Measurements from ENCODE around the gene TRIOBP.

Gene TRIOBP

GRCh38 chr22:37753746-37754145 lies 56.9 kb downstream of the TRIOBP start:
- H3K27ac ChIP-seq: no peak overlapping the region
- DNase-seq (ENCODE audit: low read depth, low spot score): no peak
- H3K9ac ChIP-seq (ENCODE audit: insufficient read length): no peak overlapping the region
- TF ChIP-seq EZH2 (IDR thresholded peaks at IDR 0.05): no peak
- H3K4me3 ChIP-seq: no peak overlapping the region
- H3K36me3 ChIP-seq (ENCODE audit: insufficient read depth, low read length): peaks cover 8% of the 10 kb centered on the region; the same call in 1 of the 2 replicates
- no peaks in the 10 kb centered on the region for H3K9me3 ChIP-seq (ENCODE audit: low read depth, low read length)

- peaks cover 16% of the 10 kb centered on the region; the same call in 1 of the 2 replicates for H3K36me3 ChIP-seq (ENCODE audit: insufficient read depth, low read length)
- no peak for DNase-seq (ENCODE audit: low read depth, low spot score)
- no peak overlapping the region for H3K4me3 ChIP-seq
- no peak for TF ChIP-seq FOXP2 (optimal IDR thresholded peaks at IDR 0.05; ENCODE audit: control extremely low read depth, extremely low read length, insufficient read depth)
- no peak for TF ChIP-seq POLR2AphosphoS5 (IDR thresholded peaks at IDR 0.05; ENCODE audit: borderline replicate concordance, low read depth, low read length)
- no peak for TF ChIP-seq EZH2 (IDR thresholded peaks at IDR 0.05)
- no peak overlapping the region for H3K9ac ChIP-seq (ENCODE audit: insufficient read length)
- H3K9me3 ChIP-seq (ENCODE audit: low read depth, low read length): no peaks in the 10 kb centered on the region
- H3K27ac ChIP-seq: no peak overlapping the region
Measured at GRCh38 chr22:37757663-37758062, 60.8 kb downstream of the TRIOBP start.

GRCh38 chr22:37758694-37759093 lies 61.8 kb downstream of the TRIOBP start:
- TF ChIP-seq EZH2 (IDR thresholded peaks at IDR 0.05) (no peak), POLR2AphosphoS5 (IDR thresholded peaks at IDR 0.05; ENCODE audit: borderline replicate concordance, low read depth, low read length) (no peak), FOXP2 (optimal IDR thresholded peaks at IDR 0.05; ENCODE audit: control extremely low read depth, extremely low read length, insufficient read depth) (no peak)
- Histone ChIP-seq H3K36me3 (ENCODE audit: insufficient read depth, low read length) (peaks cover 16% of the 10 kb centered on the region; the same call in 1 of the 2 replicates), H3K27ac (no peak overlapping the region), H3K4me3 (no peak overlapping the region), H3K9me3 (ENCODE audit: low read depth, low read length) (no peaks in the 10 kb centered on the region), H3K9ac (ENCODE audit: insufficient read length) (no peak overlapping the region)
- no peak for DNase-seq (ENCODE audit: low read depth, low spot score)

GRCh38 chr22:37759281-37759680 lies 62.4 kb downstream of the TRIOBP start:
- DNase-seq (ENCODE audit: low read depth, low spot score): no peak
- TF ChIP-seq EZH2 (IDR thresholded peaks at IDR 0.05) (no peak), POLR2AphosphoS5 (IDR thresholded peaks at IDR 0.05; ENCODE audit: borderline replicate concordance, low read depth, low read length) (no peak), FOXP2 (optimal IDR thresholded peaks at IDR 0.05; ENCODE audit: control extremely low read depth, extremely low read length, insufficient read depth) (no peak)
- H3K36me3 ChIP-seq (ENCODE audit: insufficient read depth, low read length): peaks cover 16% of the 10 kb centered on the region; the same call in 1 of the 2 replicates
- H3K9ac ChIP-seq (ENCODE audit: insufficient read length): no peak overlapping the region
- no peaks in the 10 kb centered on the region for H3K9me3 ChIP-seq (ENCODE audit: low read depth, low read length)
- no peak overlapping the region for H3K4me3 ChIP-seq
- H3K27ac ChIP-seq: no peak overlapping the region

- peaks cover 16% of the 10 kb centered on the region; the same call in 1 of the 2 replicates for H3K36me3 ChIP-seq (ENCODE audit: insufficient read depth, low read length)
- no peak overlapping the region for H3K4me3 ChIP-seq
- no peak for DNase-seq (ENCODE audit: low read depth, low spot score)
- no peak overlapping the region for H3K9ac ChIP-seq (ENCODE audit: insufficient read length)
- TF ChIP-seq FOXP2 (optimal IDR thresholded peaks at IDR 0.05; ENCODE audit: control extremely low read depth, extremely low read length, insufficient read depth) (no peak), POLR2AphosphoS5 (IDR thresholded peaks at IDR 0.05; ENCODE audit: borderline replicate concordance, low read depth, low read length) (no peak), EZH2 (IDR thresholded peaks at IDR 0.05) (no peak)
- no peaks in the 10 kb centered on the region for H3K9me3 ChIP-seq (ENCODE audit: low read depth, low read length)
- H3K27ac ChIP-seq: no peak overlapping the region
Measured at GRCh38 chr22:37760152-37760551, 63.3 kb downstream of the TRIOBP start.

GRCh38 chr22:37762389-37762836 lies 65.6 kb downstream of the TRIOBP start:
- H3K27ac ChIP-seq: no peak overlapping the region
- no peak for TF ChIP-seq POLR2AphosphoS5 (IDR thresholded peaks at IDR 0.05; ENCODE audit: borderline replicate concordance, low read depth, low read length)
- no peak for TF ChIP-seq EZH2 (IDR thresholded peaks at IDR 0.05)
- no peak for TF ChIP-seq FOXP2 (optimal IDR thresholded peaks at IDR 0.05; ENCODE audit: control extremely low read depth, extremely low read length, insufficient read depth)
- no peaks in the 10 kb centered on the region for H3K9me3 ChIP-seq (ENCODE audit: low read depth, low read length)
- no peak overlapping the region for H3K9ac ChIP-seq (ENCODE audit: insufficient read length)
- peaks cover 9% of the 10 kb centered on the region; the same call in 1 of the 2 replicates for H3K36me3 ChIP-seq (ENCODE audit: insufficient read depth, low read length)
- H3K4me3 ChIP-seq: no peak overlapping the region
- no peak for DNase-seq (ENCODE audit: low read depth, low spot score)

- TF ChIP-seq FOXP2 (optimal IDR thresholded peaks at IDR 0.05; ENCODE audit: control extremely low read depth, extremely low read length, insufficient read depth) (no peak), POLR2AphosphoS5 (IDR thresholded peaks at IDR 0.05; ENCODE audit: borderline replicate concordance, low read depth, low read length) (no peak), EZH2 (IDR thresholded peaks at IDR 0.05) (no peak)
- H3K27ac ChIP-seq: no peak overlapping the region
- H3K9ac ChIP-seq (ENCODE audit: insufficient read length): no peak overlapping the region
- no peak for DNase-seq (ENCODE audit: low read depth, low spot score)
- no peaks in the 10 kb centered on the region for H3K9me3 ChIP-seq (ENCODE audit: low read depth, low read length)
- peaks cover 9% of the 10 kb centered on the region; the same call in 1 of the 2 replicates for H3K36me3 ChIP-seq (ENCODE audit: insufficient read depth, low read length)
- H3K4me3 ChIP-seq: no peak overlapping the region
Measured at GRCh38 chr22:37763012-37763411, 66.2 kb downstream of the TRIOBP start.

- Histone ChIP-seq H3K36me3 (ENCODE audit: insufficient read depth, low read length) (peaks cover 9% of the 10 kb centered on the region; the same call in 1 of the 2 replicates), H3K9me3 (ENCODE audit: low read depth, low read length) (no peaks in the 10 kb centered on the region), H3K9ac (ENCODE audit: insufficient read length) (no peak overlapping the region), H3K27ac (no peak overlapping the region), H3K4me3 (no peak overlapping the region)
- DNase-seq (ENCODE audit: low read depth, low spot score): no peak
- TF ChIP-seq EZH2 (IDR thresholded peaks at IDR 0.05) (no peak), POLR2AphosphoS5 (IDR thresholded peaks at IDR 0.05; ENCODE audit: borderline replicate concordance, low read depth, low read length) (no peak), FOXP2 (optimal IDR thresholded peaks at IDR 0.05; ENCODE audit: control extremely low read depth, extremely low read length, insufficient read depth) (no peak)
Measured at GRCh38 chr22:37763652-37764051, 66.8 kb downstream of the TRIOBP start.

GRCh38 chr22:37764622-37765021 lies 67.8 kb downstream of the TRIOBP start:
- TF ChIP-seq POLR2AphosphoS5 (IDR thresholded peaks at IDR 0.05; ENCODE audit: borderline replicate concordance, low read depth, low read length): no peak
- TF ChIP-seq FOXP2 (optimal IDR thresholded peaks at IDR 0.05; ENCODE audit: control extremely low read depth, extremely low read length, insufficient read depth): no peak
- TF ChIP-seq EZH2 (IDR thresholded peaks at IDR 0.05): no peak
- no peak for DNase-seq (ENCODE audit: low read depth, low spot score)
- Histone ChIP-seq H3K9ac (ENCODE audit: insufficient read length) (no peak overlapping the region), H3K9me3 (ENCODE audit: low read depth, low read length) (no peaks in the 10 kb centered on the region), H3K27ac (no peak overlapping the region), H3K4me3 (no peak overlapping the region), H3K36me3 (ENCODE audit: insufficient read depth, low read length) (no peaks in the 10 kb centered on the region; the same call in 1 of the 2 replicates)

Data from SK-N-MC (cell line).